ENCODE data around the gene NOVA2.
A peak's percentile ranks its signal among the peaks of the same experiment; 100 is the strongest.

Gene NOVA2

GRCh38 chr19:45973553-45974338 is at the start of gene NOVA2:
Gene NOVA2, minus strand, starts transcription at chr19:45973865. Its CDS starts 514 bp downstream, at chr19:45973351.
- DNase-seq: peak; percentile 40

GRCh38 chr19:46023311-46023779 is 49.7 kb upstream of the NOVA2 start:
- DNase-seq: no peak

- no peak for DNase-seq
These were observed 49.0 kb upstream of the NOVA2 start, which contains the start of gene PGLYRP1 for GRCh38 chr19:46022431-46023310. Gene PGLYRP1, minus strand, starts transcription at chr19:46023053. Its CDS starts 32 bp downstream, at chr19:46023021.

GRCh38 chr19:46022061-46022430 is 48.4 kb upstream of the NOVA2 start:
- DNase-seq: no peak

GRCh38 chr19:46021531-46022041 is 47.9 kb upstream of the NOVA2 start:
- no peak for DNase-seq

GRCh38 chr19:46020819-46021125 is 47.1 kb upstream of the NOVA2 start:
- no peak for DNase-seq

- no peak for DNase-seq
These were observed 45.6 kb upstream of the NOVA2 start for GRCh38 chr19:46019270-46019669.

GRCh38 chr19:46018729-46019251 is 45.1 kb upstream of the NOVA2 start:
- no peak for DNase-seq

- no peak for DNase-seq
These were observed 44.4 kb upstream of the NOVA2 start for GRCh38 chr19:46017874-46018675.

GRCh38 chr19:46017095-46017429 is 43.4 kb upstream of the NOVA2 start:
- no peak for DNase-seq

- DNase-seq: peak; percentile 83
These were observed 42.9 kb upstream of the NOVA2 start for GRCh38 chr19:46016426-46017094.

- peak; percentile 36 for DNase-seq
These were observed 42.2 kb upstream of the NOVA2 start for GRCh38 chr19:46015687-46016425.

- DNase-seq: peak; percentile 75
These were observed 41.4 kb upstream of the NOVA2 start for GRCh38 chr19:46014941-46015686.

GRCh38 chr19:46014534-46014933 is 40.9 kb upstream of the NOVA2 start:
- DNase-seq: no peak

GRCh38 chr19:46009530-46010510 is 36.2 kb upstream of the NOVA2 start:
- peak; percentile 68 for DNase-seq

- no peak for DNase-seq
These were observed 32.7 kb upstream of the NOVA2 start for GRCh38 chr19:46006411-46006810.

GRCh38 chr19:46002678-46003275 is 29.1 kb upstream of the NOVA2 start:
- no peak for DNase-seq

- peak; percentile 66 for DNase-seq
These were observed 27.0 kb upstream of the NOVA2 start for GRCh38 chr19:46000491-46001246.

Data from stimulated activated CD4-positive, alpha-beta T cell treated with anti-CD3 and anti-CD28 coated beads, Interleukin-4, amount 100 ng/mL, for 1 hour (primary cell).